K562 (cell line): ENCODE results near the gene S100P. TPM values are rescaled to one million over a fixed set of nuclear protein-coding genes. Genes with fewer than 3 reads are reported as not detected.

ENCODE experiments used
- BCOR ChIP-seq: fragments of 450-650 bp; IDR thresholded peaks from 2 replicates; pipeline ENCODE4 v1.6.1; 2016
- CHAMP1 ChIP-seq: fragments of 450-650 bp; IDR thresholded peaks from 2 replicates; pipeline ENCODE4 v1.6.1; 2016; ENCODE audit warnings: mild to moderate bottlenecking
- GMEB1 ChIP-seq: fragments of 250-450 bp; sonication (Bioruptor Pico); IDR thresholded peaks from 2 replicates; pipeline ENCODE4 v1.4.0; 2020; ENCODE audit warnings: mild to moderate bottlenecking
- HMG20B ChIP-seq: fragments of 250-450 bp; sonication (Bioruptor Pico); IDR thresholded peaks from 2 replicates; pipeline ENCODE4 v1.5.0; 2021; ENCODE audit warnings: mild to moderate bottlenecking
- KDM4B ChIP-seq, 2 experiments: fragments of 450-650 bp in 1 of 2; sonication (generic) in 1 of 2; IDR thresholded peaks; 2 replicates each; pipeline ENCODE4 v1.6.1; 2016 to 2017; ENCODE audit warnings: borderline replicate concordance in 2 of 2, antibody characterized with exemption in 1 of 2, low read depth in 1 of 2, mild to moderate bottlenecking in 1 of 2
- MCM7 ChIP-seq, 2 experiments: fragments of 450-650 bp; IDR thresholded peaks; 2 replicates each; pipeline ENCODE4 v1.6.1; 2016 to 2018
- PBX2 ChIP-seq, 2 experiments: IDR thresholded peaks in 1 of 2; conservative IDR thresholded peaks in 1 of 2; 2 replicates each; pipeline ENCODE4 v1.6.1; 2016; ENCODE audit warnings: low read depth in 2 of 2, mild to moderate bottlenecking in 1 of 2, missing compliant biosample characterization in 1 of 2, missing genetic modification characterization in 1 of 2, moderate library complexity in 1 of 2
- SMC3 ChIP-seq: conservative IDR thresholded peaks from 2 replicates; pipeline ENCODE4 v1.6.1; 2011; ENCODE audit warnings: low read depth, low read length, improper control_type of control experiment; ENCODE audit not compliant: insufficient read depth
- ZBTB34 ChIP-seq: fragments of 250-450 bp; sonication (Bioruptor Pico); IDR thresholded peaks from 2 replicates; pipeline ENCODE4 v1.8.0; 2021; ENCODE audit warnings: mild to moderate bottlenecking, moderate library complexity
- ZKSCAN1 ChIP-seq: fragments of 150-350 bp; IDR thresholded peaks from 2 replicates; pipeline ENCODE4 v1.6.1; 2016; ENCODE audit warnings: low read depth, low read length
- polyA plus RNA-seq, 8 experiments: library from polyadenylated mRNA; depleted of rRNA in 4 of 8; stranded (reverse) in 5 of 8; unstranded in 3 of 8; fragments of >200 nt; fragmentation: Nextera tagmentation in 2 of 8; fragmentation: Illumina TruSeq in 1 of 8; extraction: Ambion mirVana in 2 of 8; extraction: Trizol in 1 of 8; gene quantifications; 2 replicates each; pipeline versions ENCODE4 v1.2.1 to v1.2.3, GENCODE V29; 2011 to 2014; ENCODE audit warnings: inconsistent platforms in 1 of 8, missing spikeins in 1 of 8
- total RNA-seq, 7 experiments: library from RNA; depleted of rRNA in 6 of 7; stranded (reverse); fragments of >200 nt in 6 of 7; fragmentation: Illumina TruSeq in 2 of 7; extraction: Trizol in 2 of 7; gene quantifications; 2 replicates each; pipeline versions ENCODE4 v1.2.1 to v1.2.3, GENCODE V29; 2011 to 2021; ENCODE audit warnings: low replicate concordance in 1 of 7
- TF ChIP-seq, protein P1 (sequence below): fragments of 250-450 bp; sonication (Bioruptor Pico); IDR thresholded peaks from 2 replicates; pipeline ENCODE4 v1.4.0; 2020; ENCODE audit warnings: mild to moderate bottlenecking, moderate library complexity

The S100P gene
- total and polyA plus RNA-seq, 9 of the 15 experiments (the other 6 are each of a cell fraction or from before 2014, with no cell fraction given): 4.1 to 23.8 (median 7.5) TPM

DNA sequence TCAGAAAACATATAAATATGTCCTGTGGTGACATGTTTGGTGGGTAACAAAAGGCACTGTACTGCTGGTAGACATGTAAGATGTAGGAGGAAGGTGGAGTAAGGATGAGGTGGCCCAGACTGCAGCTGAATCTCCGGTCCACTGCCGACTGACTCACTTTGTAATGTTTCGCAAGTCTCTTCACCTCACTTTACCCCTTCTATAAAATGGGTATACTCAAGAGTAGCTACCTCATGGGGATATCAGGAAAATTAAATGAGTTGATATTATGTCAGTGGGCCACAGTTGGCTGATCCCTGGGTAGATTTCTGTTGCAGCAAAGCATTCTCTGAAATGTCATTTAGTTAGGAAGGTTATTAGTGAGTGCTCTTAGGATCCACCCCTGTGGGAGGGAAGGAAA is 31.1 kb upstream of the S100P start (continued):
- TF ChIP-seq CHAMP1 (no peak), ZBTB34 (no peak), BCOR (peak; percentile 73), SMC3 (no peak), ZKSCAN1 (no peak), HMG20B (CRISPR knock-in tag) (no peak), PBX2 (CRISPR knock-in tag; IDR thresholded peaks at IDR 0.05; ENCODE audit: low read depth) (no peak), PBX2 (tag; conservative IDR thresholded peaks at IDR 0.05; ENCODE audit: low read depth) (no peak), GMEB1 (CRISPR knock-in tag) (no peak), KDM4B (IDR thresholded peaks at IDR 0.05; ENCODE audit: borderline replicate concordance in 2 of 2, low read depth in 1 of 2) (no peak), MCM7 (IDR thresholded peaks at IDR 0.05) (no peak)
- TF ChIP-seq, protein P1, sequence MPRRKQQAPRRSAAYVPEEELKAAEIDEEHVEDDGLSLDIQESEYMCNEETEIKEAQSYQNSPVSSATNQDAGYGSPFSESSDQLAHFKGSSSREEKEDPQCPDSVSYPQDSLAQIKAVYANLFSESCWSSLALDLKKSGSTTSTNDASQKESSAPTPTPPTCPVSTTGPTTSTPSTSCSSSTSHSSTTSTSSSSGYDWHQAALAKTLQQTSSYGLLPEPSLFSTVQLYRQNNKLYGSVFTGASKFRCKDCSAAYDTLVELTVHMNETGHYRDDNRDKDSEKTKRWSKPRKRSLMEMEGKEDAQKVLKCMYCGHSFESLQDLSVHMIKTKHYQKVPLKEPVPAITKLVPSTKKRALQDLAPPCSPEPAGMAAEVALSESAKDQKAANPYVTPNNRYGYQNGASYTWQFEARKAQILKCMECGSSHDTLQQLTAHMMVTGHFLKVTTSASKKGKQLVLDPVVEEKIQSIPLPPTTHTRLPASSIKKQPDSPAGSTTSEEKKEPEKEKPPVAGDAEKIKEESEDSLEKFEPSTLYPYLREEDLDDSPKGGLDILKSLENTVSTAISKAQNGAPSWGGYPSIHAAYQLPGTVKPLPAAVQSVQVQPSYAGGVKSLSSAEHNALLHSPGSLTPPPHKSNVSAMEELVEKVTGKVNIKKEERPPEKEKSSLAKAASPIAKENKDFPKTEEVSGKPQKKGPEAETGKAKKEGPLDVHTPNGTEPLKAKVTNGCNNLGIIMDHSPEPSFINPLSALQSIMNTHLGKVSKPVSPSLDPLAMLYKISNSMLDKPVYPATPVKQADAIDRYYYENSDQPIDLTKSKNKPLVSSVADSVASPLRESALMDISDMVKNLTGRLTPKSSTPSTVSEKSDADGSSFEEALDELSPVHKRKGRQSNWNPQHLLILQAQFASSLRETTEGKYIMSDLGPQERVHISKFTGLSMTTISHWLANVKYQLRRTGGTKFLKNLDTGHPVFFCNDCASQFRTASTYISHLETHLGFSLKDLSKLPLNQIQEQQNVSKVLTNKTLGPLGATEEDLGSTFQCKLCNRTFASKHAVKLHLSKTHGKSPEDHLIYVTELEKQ (CRISPR knock-in tag): no peak
